HG03097 (cell line): Measurements from ENCODE around the gene MOAP1.
"Not testable (repeated sequence)": the region's sequence is repeated elsewhere in the genome, so short reads cannot be mapped to it uniquely, and the experiment has no call there.

Experiments
- ATAC-seq: cut with Tn5 transposase; IDR thresholded peaks from one replicate; pipeline ENCODE4 v1.9.1; 2021; ENCODE audit not compliant: unreplicated experiment, low FRiP score

MOAP1 gene

GRCh38 chr14:93186466-93186865, 1.8 kb upstream of the MOAP1 start:
- ATAC-seq = no peak

DNA sequence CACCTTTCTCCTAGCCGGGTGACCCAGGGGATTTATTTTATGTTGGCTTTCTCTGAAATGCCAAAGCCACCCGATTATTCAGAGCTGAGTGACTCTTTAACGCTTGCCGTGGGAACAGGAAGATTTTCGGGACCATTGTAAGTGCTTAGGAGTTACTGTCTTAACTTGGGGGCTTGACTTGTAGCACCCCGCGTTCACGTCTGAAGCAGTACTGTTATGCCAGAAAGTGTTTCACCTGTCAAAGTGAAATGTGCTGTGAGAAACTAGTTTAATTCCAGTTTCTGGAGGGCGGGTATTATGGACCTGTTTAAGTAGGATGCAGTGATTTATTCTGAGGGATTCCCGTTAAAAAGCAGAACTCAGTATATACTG, 638 bp upstream of the MOAP1 start:
- ATAC-seq = peak; percentile 4

- no peak for ATAC-seq
Measured at GRCh38 chr14:93183596-93184317, 940 bp downstream of the MOAP1 start.

- ATAC-seq = no peak
Measured at GRCh38 chr14:93175492-93175891, 9.2 kb downstream of the MOAP1 start.

GRCh38 chr14:93174731-93175130, 10.0 kb downstream of the MOAP1 start:
- not testable (repeated sequence) for ATAC-seq

DNA sequence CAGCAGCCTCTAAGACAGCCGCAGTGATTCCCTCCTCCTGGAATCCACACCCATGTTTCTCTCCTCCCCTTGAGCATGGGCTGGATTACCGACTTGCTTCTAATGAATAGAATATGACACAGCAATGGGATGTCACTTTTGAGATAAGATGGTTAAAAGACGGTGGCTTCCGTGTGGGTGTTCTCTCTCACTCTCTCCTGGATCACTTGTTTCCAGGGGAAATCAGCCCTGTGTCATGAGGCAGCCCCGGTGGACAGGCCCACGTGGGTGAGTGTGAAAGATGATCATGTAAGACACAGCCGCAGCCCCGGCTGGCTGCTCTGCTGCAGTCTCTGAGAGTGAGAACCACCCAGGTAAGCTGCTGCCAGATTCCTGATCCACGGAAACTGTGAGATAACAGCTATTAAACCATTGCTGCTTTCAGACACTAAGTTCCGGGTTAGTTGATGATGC, 10.7 kb downstream of the MOAP1 start:
- ATAC-seq = no peak

- ATAC-seq = no peak
Measured at GRCh38 chr14:93171376-93171775, 13.3 kb downstream of the MOAP1 start.

DNA sequence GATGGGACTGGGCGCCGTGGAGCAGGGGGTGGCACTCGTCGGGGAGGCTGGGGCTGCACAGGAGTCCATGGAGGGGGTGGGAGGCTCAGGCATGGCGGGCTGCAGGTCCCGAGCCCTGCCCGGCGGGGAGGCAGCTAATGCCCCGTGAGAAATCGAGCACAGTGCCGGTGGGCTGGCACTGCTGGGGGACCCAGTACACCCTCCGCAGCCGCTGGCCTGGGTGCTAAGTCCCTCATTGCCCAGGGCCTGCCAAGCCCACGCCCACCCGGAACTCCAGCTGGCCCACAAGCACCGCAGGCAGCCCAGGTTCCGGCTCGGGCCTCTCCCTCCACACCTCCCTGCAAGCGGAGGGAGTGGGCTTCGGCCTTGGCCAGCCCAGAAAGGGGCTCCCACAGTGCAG, 14.6 kb downstream of the MOAP1 start:
- not testable (repeated sequence) for ATAC-seq

- not testable (repeated sequence) for ATAC-seq
Measured at GRCh38 chr14:93169619-93170018, 15.1 kb downstream of the MOAP1 start.

- not testable (repeated sequence) for ATAC-seq
Measured at GRCh38 chr14:93168610-93169009, 16.1 kb downstream of the MOAP1 start.

DNA sequence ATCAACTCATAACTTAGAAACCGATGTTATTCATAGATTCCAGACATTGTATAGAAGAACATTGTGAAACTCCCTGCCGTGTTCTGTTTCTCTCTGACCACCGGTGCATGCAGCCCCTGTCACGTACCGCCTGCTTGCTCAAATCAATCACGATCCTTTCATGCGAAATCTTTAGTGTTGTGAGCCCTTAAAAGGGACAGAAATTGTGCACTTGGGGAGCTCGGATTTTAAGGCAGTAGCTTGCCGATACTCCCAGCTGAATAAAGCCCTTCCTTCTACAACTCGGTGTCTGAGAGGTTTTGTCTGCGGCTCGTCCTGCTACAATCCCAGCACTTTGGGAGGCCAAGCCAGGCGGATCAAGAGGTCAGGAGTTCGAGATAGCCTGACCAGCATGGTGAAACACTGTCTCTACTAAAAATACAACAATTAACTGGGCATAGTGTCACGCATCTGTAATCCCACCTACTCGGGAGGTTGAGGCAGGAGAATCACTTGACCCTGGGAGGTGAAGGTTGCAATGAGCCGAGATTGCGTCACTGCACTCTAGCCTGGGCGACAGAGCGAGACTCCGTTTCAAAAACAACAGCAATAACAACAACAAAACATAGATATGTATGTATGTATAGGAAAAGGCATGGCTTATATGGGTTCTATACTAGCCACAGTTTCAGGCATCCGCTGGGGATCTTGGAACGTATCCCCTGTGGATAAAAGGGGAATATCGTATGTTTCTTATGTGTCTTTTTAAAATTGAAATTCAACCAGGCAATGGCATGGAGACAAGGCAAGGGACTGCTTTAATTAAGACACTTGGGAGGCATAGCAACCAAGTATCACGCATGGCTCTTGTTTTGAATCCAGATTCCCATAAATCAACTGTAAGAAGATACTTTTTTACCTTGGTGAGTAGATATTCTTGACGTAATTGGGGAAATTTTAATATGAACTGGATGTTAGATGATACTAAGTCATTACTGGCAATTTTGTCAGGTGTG, 19.1 kb downstream of the MOAP1 start:
- not testable (repeated sequence) for ATAC-seq

DNA sequence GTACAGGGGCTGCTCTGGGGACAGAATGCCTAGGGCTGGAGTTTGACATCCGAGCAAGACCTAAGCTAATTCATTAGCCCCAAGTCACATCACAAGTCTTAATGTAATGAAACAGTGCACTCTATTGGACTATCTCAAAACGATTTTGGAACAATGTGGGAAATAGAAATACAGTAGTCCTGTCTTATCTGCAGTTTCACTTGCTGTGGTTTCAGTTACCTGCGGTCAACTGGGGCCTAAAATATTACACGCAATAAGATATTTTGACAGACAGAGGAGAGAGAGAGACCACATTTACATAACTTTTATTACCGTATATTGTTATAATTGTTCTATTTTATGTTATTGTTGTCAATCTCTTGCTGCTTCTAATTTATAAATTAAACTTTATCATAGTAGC, 21.1 kb downstream of the MOAP1 start:
- no peak for ATAC-seq

DNA sequence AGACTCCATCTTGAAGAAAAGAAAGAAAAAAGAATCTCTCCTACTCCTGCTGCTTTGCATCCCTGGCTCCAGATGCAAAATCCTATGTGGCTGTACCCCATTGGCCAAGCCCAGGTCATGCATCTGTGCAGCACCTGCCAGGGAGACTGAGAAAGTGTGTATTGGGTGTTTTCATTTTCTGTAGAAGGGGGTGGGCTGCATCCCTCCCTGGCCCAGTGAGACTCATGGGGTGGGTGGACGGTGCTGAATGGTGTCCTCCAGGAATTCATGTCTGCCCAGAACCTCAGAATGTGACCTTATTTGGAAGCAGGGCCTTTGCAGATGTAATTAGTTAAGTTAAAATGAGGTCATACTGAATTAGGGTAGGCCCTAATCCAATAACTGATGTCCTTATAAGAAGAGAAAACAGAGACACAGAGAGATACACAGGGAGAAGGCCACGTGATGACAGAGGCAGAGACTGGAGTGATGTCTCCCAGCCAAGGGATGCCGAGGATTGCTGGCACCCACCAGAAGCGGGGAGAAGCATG, 23.2 kb downstream of the MOAP1 start:
- ATAC-seq = no peak

- ATAC-seq = no peak
Measured at GRCh38 chr14:93160353-93160801, 24.3 kb downstream of the MOAP1 start.

- ATAC-seq = not testable (repeated sequence)
Measured at GRCh38 chr14:93159625-93160352, 24.9 kb downstream of the MOAP1 start.

GRCh38 chr14:93158349-93158748, 26.3 kb downstream of the MOAP1 start:
- not testable (repeated sequence) for ATAC-seq

- ATAC-seq = no peak
Measured at GRCh38 chr14:93156693-93157369, 27.9 kb downstream of the MOAP1 start.

DNA sequence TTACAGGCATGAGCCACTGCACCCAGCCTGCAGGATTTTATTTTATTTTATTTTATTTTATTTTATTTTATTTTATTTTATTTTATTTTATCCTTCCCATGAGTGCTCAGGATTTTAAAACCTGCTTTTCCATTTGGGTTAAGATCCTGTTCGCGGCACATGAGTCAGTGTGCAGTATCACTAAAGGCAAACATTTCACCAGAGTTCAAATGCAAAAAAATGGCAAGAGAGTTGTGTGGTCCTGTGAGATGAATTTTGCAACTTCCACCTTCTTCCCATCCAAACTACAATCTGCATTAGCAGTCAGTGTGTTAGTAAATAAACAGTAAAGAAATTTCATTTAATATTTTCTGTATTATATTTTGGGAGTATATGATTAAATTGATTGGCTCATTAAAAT, 29.0 kb downstream of the MOAP1 start:
- ATAC-seq = no peak

GRCh38 chr14:93153121-93153520, 31.6 kb downstream of the MOAP1 start:
- no peak for ATAC-seq
